K562 (cell line): Measurements from ENCODE around the gene RBPJL. TPM values are rescaled to one million over a fixed set of nuclear protein-coding genes. Genes with fewer than 3 reads are reported as not detected.

ENCODE experiments used
- ATAC-seq: fragments of 200-7000 bp; cut with Tn5 transposase; 3 replicates; pipeline ENCODE4 v1.9.1; 2020; ENCODE audit warnings: moderate library complexity
- BruUV-seq: library from RNA; stranded (reverse); fragments of 400-500 nt; replicated peaks from 2 replicates; lab custom pipeline; 2021; lab: Mats Ljungman, UMichigan
- CTCF ChIA-PET: fragments of 300-600 bp; formaldehyde crosslinking; extraction: SDS; loops from one replicate; lab custom pipeline; 2021; ENCODE audit warnings: low intra/inter-chr PET ratio; lab: Yijun Ruan, JAX
- POLR2A ChIA-PET: fragments of 300-600, 350-650 bp; sonication (Branson Sonifier 250); formaldehyde crosslinking; extraction: SDS; loops from one replicate; lab custom pipeline; 2021; ENCODE audit warnings: antibody characterized with exemption, inconsistent platforms; lab: Yijun Ruan, JAX
- DNase-seq, 4 experiments: peaks; one replicate each; pipeline versions ENCODE4 v3.0.0 to v3.0.0-alpha.2; 2011 to 2018; ENCODE audit warnings: low spot score in 3 of 4, mixed read lengths in 3 of 4; ENCODE audit errors: extremely low read depth in 1 of 4
- FAIRE-seq: peaks from 2 replicates; lab custom pipeline; 2011; peaks lifted over from hg19 to GRCh38; lab: Jason Lieb, UNC
- H2AFZ ChIP-seq: 2 replicates; pipeline ENCODE4 v1.6.0; 2011; ENCODE audit warnings: low read depth, low read length, control low read depth, inconsistent platforms
- H3K27ac ChIP-seq: fragments of 200-600 bp; 3 replicates; pipeline ENCODE4 v1.8.0; 2011; ENCODE audit warnings: low read depth, mild to moderate bottlenecking, control low read depth, inconsistent platforms, low read length, moderate library complexity, mixed read lengths; ENCODE audit errors: extremely low read depth
- H3K27me3 ChIP-seq, 2 experiments: fragments of 300-600 bp in 1 of 2; 2 replicates in 1 of 2; 3 replicates in 1 of 2; pipeline versions ENCODE4 v1.6.0 to v1.8.0; 2011; ENCODE audit warnings: inconsistent platforms in 2 of 2, low read length in 2 of 2, mild to moderate bottlenecking in 1 of 2, mixed read lengths in 1 of 2, moderate library complexity in 1 of 2; ENCODE audit not compliant: control insufficient read depth in 2 of 2, insufficient read depth in 2 of 2
- H3K36me3 ChIP-seq: fragments of 300-600 bp; 3 replicates; pipeline ENCODE4 v1.8.0; 2011; ENCODE audit warnings: mild to moderate bottlenecking, low read length, inconsistent platforms; ENCODE audit not compliant: control insufficient read depth, insufficient read depth
- H3K4me1 ChIP-seq, 2 experiments: fragments of 200-600 bp in 1 of 2; replicated peaks in 1 of 2; 2 replicates in 1 of 2; 3 replicates in 1 of 2; pipeline versions ENCODE4 v1.5.1 to v1.8.0; 2011; ENCODE audit warnings: inconsistent platforms in 2 of 2, low read length in 2 of 2, mild to moderate bottlenecking in 1 of 2, mixed read lengths in 1 of 2, moderate library complexity in 1 of 2; ENCODE audit not compliant: control insufficient read depth in 2 of 2, insufficient read depth in 2 of 2
- H3K4me2 ChIP-seq: 2 replicates; pipeline ENCODE4 v1.6.1; 2011; ENCODE audit warnings: low read length, control low read depth, inconsistent platforms, mixed read lengths; ENCODE audit not compliant: insufficient read depth
- H3K4me3 ChIP-seq: fragments of 200-600 bp; sonication (generic), shearing (Covaris generic); 2 replicates; pipeline ENCODE4 v1.5.1; 2016; ENCODE audit warnings: control low read depth, inconsistent platforms
- H3K79me2 ChIP-seq: fragments of 200-600 bp; 3 replicates; pipeline ENCODE4 v1.8.0; 2011; ENCODE audit warnings: low read length, inconsistent platforms; ENCODE audit not compliant: control insufficient read depth, insufficient read depth
- H3K9ac ChIP-seq, 2 experiments: 2 replicates each; pipeline versions ENCODE4 v1.6.0 to v1.6.1; 2011; ENCODE audit warnings: low read depth in 2 of 2, low read length in 2 of 2, control low read depth in 1 of 2, inconsistent platforms in 1 of 2, mild to moderate bottlenecking in 1 of 2, mixed read lengths in 1 of 2; ENCODE audit not compliant: insufficient read depth in 1 of 2
- H3K9me1 ChIP-seq: one replicate; pipeline ENCODE4 v1.6.0; 2011; ENCODE audit warnings: inconsistent platforms, mild to moderate bottlenecking, low read length, moderate library complexity; ENCODE audit not compliant: control insufficient read depth, insufficient read depth
- H3K9me3 ChIP-seq: replicated peaks from 2 replicates; pipeline ENCODE4 v1.5.1; 2011; ENCODE audit warnings: low read depth, low read length, inconsistent platforms; ENCODE audit not compliant: control insufficient read depth, insufficient read depth
- H4K20me1 ChIP-seq: replicated peaks from 2 replicates; pipeline ENCODE4 v1.6.1; 2011; ENCODE audit warnings: low read length, inconsistent platforms, mixed read lengths; ENCODE audit not compliant: control insufficient read depth, insufficient read depth
- HOXB6 ChIP-seq: fragments of 250-450 bp; sonication (Bioruptor Pico); IDR thresholded peaks from 2 replicates; pipeline ENCODE4 v1.5.1; 2022; ENCODE audit warnings: mild to moderate bottlenecking, borderline replicate concordance
- MAZ ChIP-seq, 2 experiments: fragments of 450-650 bp in 1 of 2; sonication (generic) in 1 of 2; formaldehyde crosslinking; IDR thresholded peaks in 1 of 2; conservative IDR thresholded peaks in 1 of 2; 2 replicates each; pipeline versions ENCODE4 v1.4.0 to v1.5.0; 2020; ENCODE audit warnings: mild to moderate bottlenecking in 1 of 2, missing genetic modification reagents in 1 of 2
- MCM5 ChIP-seq: fragments of 450-650 bp; IDR thresholded peaks from 2 replicates; pipeline ENCODE4 v1.6.1; 2016; ENCODE audit warnings: low read depth
- NCOA1 ChIP-seq: fragments of 450-650 bp; IDR thresholded peaks from 2 replicates; pipeline ENCODE4 v1.6.1; 2016; ENCODE audit warnings: low read depth
- POLR3A ChIP-seq: IDR thresholded peaks from 2 replicates; pipeline ENCODE4 v1.6.1; 2011; ENCODE audit warnings: borderline replicate concordance, mild to moderate bottlenecking, moderate library complexity; ENCODE audit not compliant: insufficient read length, insufficient read depth; ENCODE audit errors: extremely low read depth
- RBM14 ChIP-seq: fragments of 200-400 bp; formaldehyde crosslinking; IDR thresholded peaks from 2 replicates; pipeline ENCODE4 v1.6.1; 2018; ENCODE audit warnings: low read depth, mild to moderate bottlenecking, low read length, moderate library complexity, borderline replicate concordance; ENCODE audit not compliant: insufficient read depth
- RBM34 ChIP-seq: fragments of 200-400 bp; formaldehyde crosslinking; IDR thresholded peaks from 2 replicates; pipeline ENCODE4 v1.6.1; 2018; ENCODE audit warnings: low read length, borderline replicate concordance; ENCODE audit not compliant: insufficient read depth
- SMARCA5 ChIP-seq: fragments of 450-650 bp; IDR thresholded peaks from 2 replicates; pipeline ENCODE4 v1.6.1; 2016
- TEAD4 ChIP-seq, 2 experiments: sonication (generic) in 1 of 2; formaldehyde crosslinking in 1 of 2; IDR thresholded peaks; 2 replicates each; pipeline versions ENCODE4 v1.6.1 to v1.8.0; 2012 to 2022; ENCODE audit warnings: borderline replicate concordance in 1 of 2, inconsistent platforms in 1 of 2, low read length in 1 of 2, mild to moderate bottlenecking in 1 of 2, missing genetic modification reagents in 1 of 2
- ZNF41 ChIP-seq: fragments of 250-450 bp; sonication (Bioruptor Pico); conservative IDR thresholded peaks from 2 replicates; pipeline ENCODE4 v1.4.0; 2020; ENCODE audit warnings: mild to moderate bottlenecking
- ZNF444 ChIP-seq: fragments of 250-450 bp; sonication (Bioruptor Pico); IDR thresholded peaks from 2 replicates; pipeline ENCODE4 v1.4.0; 2020; ENCODE audit warnings: mild to moderate bottlenecking, moderate library complexity
- in situ Hi-C: fragments of 300-500 bp; cut with MboI; formaldehyde crosslinking; loops from 4 replicates; pipeline ENCODE4 v1.15.0; 2018; ENCODE audit warnings: inconsistent platforms, mixed read lengths
- intact Hi-C: fragments of 100-400 bp; cut with micrococcal nuclease; formaldehyde crosslinking; loops from 2 replicates; pipeline ENCODE4 v1.14.2; 2022
- polyA plus RNA-seq, 8 experiments: library from polyadenylated mRNA; depleted of rRNA in 4 of 8; stranded (reverse) in 5 of 8; unstranded in 3 of 8; fragments of >200 nt; fragmentation: Nextera tagmentation in 2 of 8; fragmentation: Illumina TruSeq in 1 of 8; extraction: Ambion mirVana in 2 of 8; extraction: Trizol in 1 of 8; gene quantifications; 2 replicates each; pipeline versions ENCODE4 v1.2.1 to v1.2.3, GENCODE V29; 2011 to 2014; ENCODE audit warnings: inconsistent platforms in 1 of 8, missing spikeins in 1 of 8
- total RNA-seq, 7 experiments: library from RNA; depleted of rRNA in 6 of 7; stranded (reverse); fragments of >200 nt in 6 of 7; fragmentation: Illumina TruSeq in 2 of 7; extraction: Trizol in 2 of 7; gene quantifications; 2 replicates each; pipeline versions ENCODE4 v1.2.1 to v1.2.3, GENCODE V29; 2011 to 2021; ENCODE audit warnings: low replicate concordance in 1 of 7
- TF ChIP-seq, protein P1 (sequence below): IDR thresholded peaks from 3 replicates; pipeline ENCODE4 v1.6.1; 2011; ENCODE audit warnings: borderline replicate concordance, mild to moderate bottlenecking, moderate library complexity; ENCODE audit not compliant: insufficient read length; ENCODE audit errors: extremely low read depth
- TF ChIP-seq, protein P2 (sequence below): sonication (generic); formaldehyde crosslinking; IDR thresholded peaks from 2 replicates; pipeline ENCODE4 v1.8.0; 2022; ENCODE audit warnings: mild to moderate bottlenecking, missing genetic modification reagents
- TF ChIP-seq, protein P3 (sequence below): sonication (generic); formaldehyde crosslinking; IDR thresholded peaks from 2 replicates; pipeline ENCODE4 v1.8.1; 2023; ENCODE audit warnings: mild to moderate bottlenecking, missing genetic modification reagents, moderate library complexity

Gene RBPJL
- total and polyA plus RNA-seq, 9 of the 15 experiments (the other 6 are each of a cell fraction or from before 2014, with no cell fraction given): not detected

DNA sequence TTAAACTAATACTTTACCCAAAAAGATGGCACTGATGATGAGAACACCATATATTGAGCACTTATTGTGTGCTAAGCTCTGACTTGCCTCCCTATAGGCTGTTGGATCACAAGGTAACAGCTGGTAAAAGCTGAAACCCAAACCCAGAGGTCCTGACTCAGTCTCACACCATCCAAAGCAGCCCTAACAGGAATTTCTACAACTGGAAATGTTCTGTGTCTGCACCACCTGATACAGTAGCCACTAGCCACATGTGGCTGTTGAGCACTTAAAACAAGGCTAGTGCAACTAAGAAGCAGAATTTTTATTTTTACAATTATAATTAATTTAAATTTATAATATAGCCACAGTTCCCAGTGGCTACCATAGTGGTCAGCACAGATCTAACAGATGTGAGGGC, 17.1 kb downstream of the RBPJL start:
- H2AFZ ChIP-seq: no peak overlapping the region
- no peaks in the 10 kb centered on the region for H3K27me3 ChIP-seq
- no peaks in the 10 kb centered on the region for H3K79me2 ChIP-seq
- no peak overlapping the region for H3K4me3 ChIP-seq
- no peak overlapping the region for H3K4me2 ChIP-seq
- no peaks in the 10 kb centered on the region for H3K9me3 ChIP-seq
- no peak for FAIRE-seq
- DNase-seq: no peak
- H3K27ac ChIP-seq: no peak overlapping the region
- intact Hi-C loops: loop anchor here (1.0 to 2.0 kb wide), 5 partner anchors 39 to 448 kb away; partner anchors contain the start of gene SYS1
- TF ChIP-seq HOXB6 (no peak), MCM5 (no peak), MAZ (CRISPR knock-in tag; conservative IDR thresholded peaks at IDR 0.05 in 1 of 2, IDR thresholded peaks at IDR 0.05 in 1 of 2) (no peak), NCOA1 (no peak), ZNF444 (CRISPR knock-in tag) (no peak), RBM14 (no peak), TEAD4 (IDR thresholded peaks at IDR 0.05; ENCODE audit: low read length) (no peak), TEAD4 (CRISPR knock-in tag; IDR thresholded peaks at IDR 0.05; ENCODE audit: borderline replicate concordance) (no peak), POLR3A (no peak), RBM34 (no peak), ZNF41 (no peak), SMARCA5 (no peak)
- TF ChIP-seq, protein P1, sequence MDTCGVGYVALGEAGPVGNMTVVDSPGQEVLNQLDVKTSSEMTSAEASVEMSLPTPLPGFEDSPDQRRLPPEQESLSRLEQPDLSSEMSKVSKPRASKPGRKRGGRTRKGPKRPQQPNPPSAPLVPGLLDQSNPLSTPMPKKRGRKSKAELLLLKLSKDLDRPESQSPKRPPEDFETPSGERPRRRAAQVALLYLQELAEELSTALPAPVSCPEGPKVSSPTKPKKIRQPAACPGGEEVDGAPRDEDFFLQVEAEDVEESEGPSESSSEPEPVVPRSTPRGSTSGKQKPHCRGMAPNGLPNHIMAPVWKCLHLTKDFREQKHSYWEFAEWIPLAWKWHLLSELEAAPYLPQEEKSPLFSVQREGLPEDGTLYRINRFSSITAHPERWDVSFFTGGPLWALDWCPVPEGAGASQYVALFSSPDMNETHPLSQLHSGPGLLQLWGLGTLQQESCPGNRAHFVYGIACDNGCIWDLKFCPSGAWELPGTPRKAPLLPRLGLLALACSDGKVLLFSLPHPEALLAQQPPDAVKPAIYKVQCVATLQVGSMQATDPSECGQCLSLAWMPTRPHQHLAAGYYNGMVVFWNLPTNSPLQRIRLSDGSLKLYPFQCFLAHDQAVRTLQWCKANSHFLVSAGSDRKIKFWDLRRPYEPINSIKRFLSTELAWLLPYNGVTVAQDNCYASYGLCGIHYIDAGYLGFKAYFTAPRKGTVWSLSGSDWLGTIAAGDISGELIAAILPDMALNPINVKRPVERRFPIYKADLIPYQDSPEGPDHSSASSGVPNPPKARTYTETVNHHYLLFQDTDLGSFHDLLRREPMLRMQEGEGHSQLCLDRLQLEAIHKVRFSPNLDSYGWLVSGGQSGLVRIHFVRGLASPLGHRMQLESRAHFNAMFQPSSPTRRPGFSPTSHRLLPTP: no peak
- TF ChIP-seq, protein P2, sequence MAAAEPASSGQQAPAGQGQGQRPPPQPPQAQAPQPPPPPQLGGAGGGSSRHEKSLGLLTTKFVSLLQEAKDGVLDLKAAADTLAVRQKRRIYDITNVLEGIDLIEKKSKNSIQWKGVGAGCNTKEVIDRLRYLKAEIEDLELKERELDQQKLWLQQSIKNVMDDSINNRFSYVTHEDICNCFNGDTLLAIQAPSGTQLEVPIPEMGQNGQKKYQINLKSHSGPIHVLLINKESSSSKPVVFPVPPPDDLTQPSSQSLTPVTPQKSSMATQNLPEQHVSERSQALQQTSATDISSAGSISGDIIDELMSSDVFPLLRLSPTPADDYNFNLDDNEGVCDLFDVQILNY (CRISPR knock-in tag): no peak
- TF ChIP-seq, protein P3, sequence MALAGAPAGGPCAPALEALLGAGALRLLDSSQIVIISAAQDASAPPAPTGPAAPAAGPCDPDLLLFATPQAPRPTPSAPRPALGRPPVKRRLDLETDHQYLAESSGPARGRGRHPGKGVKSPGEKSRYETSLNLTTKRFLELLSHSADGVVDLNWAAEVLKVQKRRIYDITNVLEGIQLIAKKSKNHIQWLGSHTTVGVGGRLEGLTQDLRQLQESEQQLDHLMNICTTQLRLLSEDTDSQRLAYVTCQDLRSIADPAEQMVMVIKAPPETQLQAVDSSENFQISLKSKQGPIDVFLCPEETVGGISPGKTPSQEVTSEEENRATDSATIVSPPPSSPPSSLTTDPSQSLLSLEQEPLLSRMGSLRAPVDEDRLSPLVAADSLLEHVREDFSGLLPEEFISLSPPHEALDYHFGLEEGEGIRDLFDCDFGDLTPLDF: no peak
- CTCF ChIA-PET: interaction anchor here (0.6 to 3.0 kb wide), 6 partner anchors 50 to 447 kb away, joined by 3 to 33 read pairs (median 10); no protein-coding TSS in a partner anchor
- in situ Hi-C loops: loop anchor here (5.0 kb wide), 3 partner anchors 44 to 449 kb away; no protein-coding TSS in a partner anchor
- peaks cover 2% of the 10 kb centered on the region; the same call in 1 of the 3 replicates for H3K36me3 ChIP-seq
- peaks cover 4 to 9% of the 10 kb centered on the region in 2 experiments; a peak in 4 of 5 replicates for H3K4me1 ChIP-seq
- POLR2A ChIA-PET: interaction anchor here (1.6 kb wide), 1 partner anchor 18 kb away, joined by 7 read pairs; no protein-coding TSS in a partner anchor
- peaks cover 3% of the 10 kb centered on the region for H3K9me1 ChIP-seq
- H4K20me1 ChIP-seq: no peaks in the 10 kb centered on the region
- no TSS peak for BruUV-seq
- H3K9ac ChIP-seq: no peak overlapping the region
- ATAC-seq: no peak
